GM21723 (cell line): ENCODE data around the gene ALDOA.
"Not testable (repeated sequence)": the region's sequence is repeated elsewhere in the genome, so short reads cannot be mapped to it uniquely, and the experiment has no call there.

ENCODE experiments used
- ATAC-seq: cut with Tn5 transposase; IDR thresholded peaks from one replicate; pipeline ENCODE4 v1.9.1; 2021; ENCODE audit warnings: mild to moderate bottlenecking, moderate library complexity; ENCODE audit not compliant: unreplicated experiment

The ALDOA gene

GRCh38 chr16:30065102-30065942, at the start of gene ALDOA:
ALDOA (plus strand) TSS chr16:30065760; CDS start chr16:30066898, 1,138 bp downstream.
- peak; percentile 77 for ATAC-seq

- ATAC-seq, result no peak
These were observed 48.8 kb upstream of the ALDOA start for GRCh38 chr16:30016555-30017276.

- no peak for ATAC-seq
These were observed 48.3 kb upstream of the ALDOA start for GRCh38 chr16:30017277-30017656.

- ATAC-seq, result not testable (repeated sequence)
These were observed 47.6 kb upstream of the ALDOA start for GRCh38 chr16:30017937-30018336.

GRCh38 chr16:30018731-30019158, 46.8 kb upstream of the ALDOA start:
- ATAC-seq, result no peak

- no peak for ATAC-seq
These were observed 42.7 kb upstream of the ALDOA start, which contains the start of gene C16orf92 for GRCh38 chr16:30022887-30023286. C16orf92 (plus strand) TSS chr16:30023198; CDS start chr16:30023341, 143 bp downstream.

GRCh38 chr16:30023586-30023985, 42.0 kb upstream of the ALDOA start:
- no peak for ATAC-seq

- ATAC-seq, result no peak
These were observed 41.1 kb upstream of the ALDOA start for GRCh38 chr16:30024451-30024850.

- ATAC-seq, result no peak
These were observed 40.4 kb upstream of the ALDOA start for GRCh38 chr16:30025156-30025555.

- ATAC-seq, result no peak
These were observed 40.0 kb upstream of the ALDOA start for GRCh38 chr16:30025574-30025973.

GRCh38 chr16:30026449-30026848, 39.1 kb upstream of the ALDOA start:
- ATAC-seq, result no peak

GRCh38 chr16:30027588-30028437, 37.7 kb upstream of the ALDOA start:
- ATAC-seq, result no peak

GRCh38 chr16:30028438-30029076, 37.0 kb upstream of the ALDOA start:
- no peak for ATAC-seq

- ATAC-seq, result no peak
These were observed 35.4 kb upstream of the ALDOA start for GRCh38 chr16:30030011-30030685.

GRCh38 chr16:30030841-30031413, 34.6 kb upstream of the ALDOA start, which contains the start of gene TLCD3B:
TLCD3B (minus strand) TSS chr16:30031271; CDS start chr16:30030527, 744 bp downstream.
- ATAC-seq, result no peak

GRCh38 chr16:30031477-30031918, 34.1 kb upstream of the ALDOA start:
- ATAC-seq, result no peak

- ATAC-seq, result no peak
These were observed 33.3 kb upstream of the ALDOA start for GRCh38 chr16:30032083-30032819.

- ATAC-seq, result no peak
These were observed 32.3 kb upstream of the ALDOA start for GRCh38 chr16:30033270-30033669.

GRCh38 chr16:30040221-30040620, 25.3 kb upstream of the ALDOA start:
- ATAC-seq, result no peak
